NCI-H1694 treated with DMSO at 0.1 percent for 48 hours (cell line): ENCODE measurements around the gene CDK14.

ENCODE experiments used
- DNase-seq: peaks from one replicate; lab custom pipeline; 2025; lab: John Stamatoyannopoulos, UW

The CDK14 gene

DNA sequence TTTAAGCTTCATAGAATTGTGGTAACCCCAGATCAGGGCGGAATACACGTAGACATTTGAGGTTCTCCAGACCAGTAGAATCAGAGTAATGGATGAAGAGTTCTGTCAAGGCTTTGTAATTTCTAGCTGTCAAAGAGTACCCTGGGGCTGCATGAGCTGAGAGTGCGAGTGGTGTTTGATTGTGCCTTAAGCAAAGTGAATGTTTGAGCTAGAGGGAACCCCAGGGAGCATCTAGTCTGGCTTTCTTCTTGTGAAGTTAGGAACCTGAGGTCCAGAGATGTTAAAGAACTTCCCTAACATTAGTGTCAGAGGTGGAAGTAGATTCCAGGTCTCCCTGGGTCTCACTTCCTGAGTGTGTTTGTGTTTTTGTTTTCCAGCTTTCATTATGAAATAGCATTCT lies 455.8 kb downstream of the CDK14 start:
- DNase-seq, result no peak

- no peak for DNase-seq
Observed at GRCh38 chr7:91054374-91054773, 458.3 kb downstream of the CDK14 start.

DNA sequence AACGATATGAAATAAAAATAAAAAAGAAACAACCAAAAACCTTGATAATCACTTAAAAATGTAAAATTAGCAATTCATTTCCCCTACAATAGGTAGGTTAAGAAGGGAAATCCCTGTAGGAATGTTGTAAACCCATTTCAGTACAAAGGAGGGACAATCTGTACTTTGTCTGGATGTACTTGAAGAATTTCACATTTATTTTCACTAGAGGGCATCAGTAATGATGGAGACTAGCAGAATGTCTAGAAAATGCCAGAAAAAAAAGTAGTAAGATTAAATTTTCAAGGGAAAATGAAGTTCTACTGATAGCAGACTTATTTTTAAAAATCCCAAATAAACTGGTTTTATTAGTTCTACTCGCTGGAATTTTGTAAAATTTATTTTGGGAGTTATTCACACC lies 459.1 kb downstream of the CDK14 start:
- DNase-seq, result no peak

- DNase-seq, result no peak
Observed at GRCh38 chr7:91062713-91063112, 466.6 kb downstream of the CDK14 start.

DNA sequence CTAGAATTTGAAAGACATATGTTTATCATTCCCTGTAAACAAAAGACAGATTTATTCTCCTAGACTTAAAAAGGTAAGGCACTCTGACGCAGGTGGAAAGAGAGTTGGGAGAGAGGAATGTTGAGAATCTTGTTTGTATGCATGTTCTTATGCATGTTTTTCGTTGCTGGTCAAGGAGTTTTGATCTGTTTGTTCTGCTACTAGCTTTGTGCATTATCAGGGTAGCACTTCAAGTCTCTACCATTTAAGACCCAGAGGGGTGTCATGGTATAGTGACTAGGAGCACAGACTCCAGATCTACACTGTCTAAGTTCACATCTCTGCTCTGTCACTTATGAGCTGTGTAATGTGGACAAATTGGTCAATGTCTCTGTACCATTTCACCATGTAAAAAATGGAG lies 467.9 kb downstream of the CDK14 start:
- DNase-seq, result no peak

DNA sequence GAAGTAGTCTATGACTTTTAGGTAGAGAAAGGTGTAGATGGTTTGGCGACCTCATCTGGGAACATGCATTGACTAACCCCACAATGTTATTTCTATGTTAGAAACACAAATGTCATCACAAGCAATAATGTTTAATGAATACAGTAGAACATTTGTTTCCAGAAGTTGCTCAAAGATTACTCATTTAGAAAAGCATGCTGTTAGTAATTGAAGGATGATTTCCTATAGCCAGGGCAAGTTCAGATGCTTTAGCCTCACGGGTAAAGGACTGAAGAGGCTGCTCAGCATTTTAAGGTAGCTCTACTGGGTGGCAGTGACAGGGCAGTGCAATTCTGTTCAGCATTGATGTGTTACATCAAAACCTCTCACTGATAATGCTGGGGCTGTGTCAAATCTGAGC lies 468.8 kb downstream of the CDK14 start:
- DNase-seq, result no peak

GRCh38 chr7:91066627-91067026 lies 470.5 kb downstream of the CDK14 start:
- DNase-seq, result no peak

- no peak for DNase-seq
Observed at GRCh38 chr7:91067242-91067641, 471.1 kb downstream of the CDK14 start.

DNA sequence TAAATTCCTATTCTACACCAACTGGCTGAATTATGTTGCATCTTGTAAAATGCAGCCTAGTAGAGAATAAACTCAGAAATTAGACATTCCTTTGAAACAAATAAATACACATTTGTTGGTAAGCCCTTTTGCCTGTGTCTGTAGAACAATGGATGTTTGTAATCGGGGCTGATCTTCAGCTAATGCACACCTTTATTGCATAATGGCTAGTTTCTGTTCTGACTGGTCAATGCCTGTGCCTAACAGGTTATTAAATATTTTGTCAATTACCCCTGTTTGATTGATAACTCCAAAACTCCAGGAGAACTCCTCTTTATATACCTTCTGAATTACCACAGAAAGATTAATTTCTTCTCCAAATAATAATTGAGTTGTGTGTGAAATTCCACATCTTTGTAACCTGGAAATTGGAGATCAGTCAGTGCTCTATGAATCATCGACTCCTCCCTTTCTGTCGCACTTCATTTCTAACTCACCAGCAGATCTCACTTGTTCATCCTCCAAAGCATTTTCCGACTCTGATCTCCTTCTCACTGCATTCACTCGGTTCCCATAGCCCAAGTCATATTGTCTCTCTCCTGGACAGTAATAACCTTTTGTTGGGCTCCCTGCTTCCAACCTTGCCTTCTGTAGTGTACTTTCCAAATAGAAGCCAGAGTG lies 472.1 kb downstream of the CDK14 start:
- DNase-seq, result no peak

GRCh38 chr7:91069146-91069545 lies 473.0 kb downstream of the CDK14 start:
- no peak for DNase-seq

- no peak for DNase-seq
Observed at GRCh38 chr7:91079487-91079886, 483.4 kb downstream of the CDK14 start.

DNA sequence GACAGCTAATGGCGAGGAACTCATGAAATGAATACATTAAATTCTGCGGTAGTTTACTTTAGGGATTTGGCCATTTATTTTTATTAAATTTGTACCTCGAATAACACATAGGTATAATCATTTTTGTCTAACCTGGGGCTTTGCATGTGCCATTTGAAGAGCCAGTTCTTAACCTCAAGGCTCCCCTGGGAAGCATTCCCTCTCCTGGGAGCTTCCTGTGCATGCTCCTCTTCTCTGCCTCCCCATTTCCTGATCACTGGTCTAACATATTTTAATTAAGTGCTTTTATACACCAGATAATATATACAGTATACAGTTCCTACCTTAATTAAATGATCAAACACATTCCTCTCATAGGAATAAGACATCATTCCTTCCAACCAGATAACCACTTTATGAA lies 484.2 kb downstream of the CDK14 start:
- DNase-seq, result no peak

- no peak for DNase-seq
Observed at GRCh38 chr7:91082038-91082437, 485.9 kb downstream of the CDK14 start.

DNA sequence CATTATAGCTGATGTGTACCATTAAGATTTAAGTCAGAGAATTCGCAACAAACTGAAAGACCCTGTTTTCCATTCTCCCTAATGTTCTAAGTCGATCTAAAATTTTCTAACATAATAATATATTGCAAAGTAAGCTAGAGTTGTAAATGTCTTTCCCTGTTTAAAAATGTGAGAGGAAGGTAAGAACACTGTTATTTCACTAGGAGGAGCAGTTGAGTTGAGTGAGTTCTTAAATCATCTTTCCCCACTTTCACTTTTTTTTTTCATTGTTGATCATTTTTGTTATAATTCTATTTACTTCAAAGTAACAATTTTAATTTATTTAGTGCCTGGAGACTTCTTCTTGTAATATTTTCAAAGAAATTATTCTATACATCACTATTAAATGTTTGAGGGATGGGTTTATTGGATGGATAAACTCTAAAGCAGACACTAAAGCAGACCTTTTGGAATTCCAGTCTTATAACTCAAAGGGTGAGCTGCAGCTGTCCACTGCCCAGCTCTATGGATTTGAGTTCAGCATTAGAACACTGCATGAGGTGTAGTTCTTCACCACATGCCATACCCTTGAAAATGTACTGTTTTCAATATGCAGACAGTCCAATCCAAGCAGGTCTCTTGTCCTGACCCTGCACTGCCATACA lies 486.9 kb downstream of the CDK14 start:
- DNase-seq, result peak; percentile 44

DNA sequence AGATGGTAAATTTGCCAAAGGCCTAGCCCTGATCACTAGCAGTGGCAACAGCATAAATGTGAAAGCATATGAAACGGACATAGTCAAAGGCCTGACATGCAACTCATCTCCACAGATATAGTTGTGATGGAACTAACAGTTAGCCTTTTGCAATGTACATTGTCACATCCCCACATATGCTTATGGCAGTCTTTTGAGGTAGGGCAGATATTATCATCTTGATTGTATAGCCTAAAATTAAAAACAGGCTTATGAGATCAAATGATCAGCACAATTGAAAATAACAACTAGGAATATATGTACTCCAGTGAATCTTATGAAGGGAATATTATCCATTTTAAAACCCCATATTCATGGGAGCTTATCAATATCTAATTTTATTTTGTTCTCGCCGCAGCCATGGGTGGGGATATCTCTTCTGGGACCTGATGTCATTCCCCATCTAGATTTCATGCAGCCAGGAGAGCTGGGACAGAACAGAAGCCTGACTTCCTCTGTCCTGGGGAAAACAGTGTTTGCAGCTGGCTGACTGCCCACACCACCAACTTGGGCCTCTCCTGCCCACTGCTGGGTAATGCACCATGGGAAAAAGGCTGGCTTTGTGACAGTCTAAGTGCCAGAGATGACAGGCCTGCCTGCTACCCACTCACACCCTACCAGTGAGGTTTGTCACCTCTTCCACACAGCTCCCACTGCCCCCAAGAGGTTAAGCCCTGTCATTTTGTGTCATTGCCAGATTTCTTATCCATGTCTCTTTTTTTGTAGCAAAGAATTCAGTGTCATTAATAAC lies 487.9 kb downstream of the CDK14 start:
- no peak for DNase-seq

GRCh38 chr7:91085175-91085574 lies 489.1 kb downstream of the CDK14 start:
- no peak for DNase-seq

GRCh38 chr7:91086200-91086599 lies 490.1 kb downstream of the CDK14 start:
- DNase-seq, result no peak

- DNase-seq, result no peak
Observed at GRCh38 chr7:91088156-91088555, 492.0 kb downstream of the CDK14 start.

GRCh38 chr7:91088691-91089090 lies 492.6 kb downstream of the CDK14 start:
- DNase-seq, result no peak

DNA sequence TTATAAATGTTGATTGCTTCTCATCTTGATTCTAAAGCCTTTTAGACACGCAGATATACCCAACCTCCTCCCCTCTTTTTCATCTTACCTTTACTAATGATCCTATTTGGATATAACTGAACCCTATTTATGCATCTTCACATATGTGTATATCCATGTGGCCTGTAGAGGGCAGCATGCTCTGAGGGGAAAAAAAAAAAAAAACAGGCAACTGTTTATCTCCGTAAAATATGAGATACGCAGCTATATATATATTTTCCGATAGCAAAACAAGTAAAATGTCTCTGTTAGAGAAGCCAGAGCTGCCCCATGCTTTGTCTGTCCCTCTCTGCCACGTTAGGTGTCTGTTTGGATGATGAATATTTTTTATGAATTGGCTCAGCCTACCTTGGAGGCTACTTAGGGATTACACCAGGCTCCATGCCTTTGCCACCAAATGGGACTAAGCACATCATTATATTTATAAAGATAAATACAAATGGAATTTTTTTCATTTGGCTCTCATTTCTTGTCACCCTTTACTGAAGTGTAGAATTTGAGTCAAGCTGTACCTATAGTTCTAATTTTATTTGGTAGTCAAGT lies 493.4 kb downstream of the CDK14 start:
- peak; percentile 77 for DNase-seq

- no peak for DNase-seq
Observed at GRCh38 chr7:91090684-91091083, 494.6 kb downstream of the CDK14 start.

- no peak for DNase-seq
Observed at GRCh38 chr7:91091631-91092030, 495.5 kb downstream of the CDK14 start.

- no peak for DNase-seq
Observed at GRCh38 chr7:91093181-91093580, 497.1 kb downstream of the CDK14 start.
